ENCODE measurements around the gene BNIP1.

- TF ChIP-seq CTCF (IDR thresholded peaks at IDR 0.05; ENCODE audit: borderline replicate concordance, extremely low read depth, low read length, poor library complexity, severe bottlenecking): no peak
- TF ChIP-seq EZH2 (IDR thresholded peaks at IDR 0.05; ENCODE audit: borderline replicate concordance, low read depth, low read length, severe bottlenecking): no peak
Observed at GRCh38 chr5:173197375-173197891, 53.1 kb downstream of the BNIP1 start.
